Measurements from ENCODE around the gene ZBED5. TPM values are rescaled to one million over a fixed set of nuclear protein-coding genes. Genes with fewer than 3 reads are reported as not detected.
"Not testable (repeated sequence)": the region's sequence is repeated elsewhere in the genome, so short reads cannot be mapped to it uniquely, and the experiment has no call there.

The ZBED5 gene
- total RNA-seq, 1 donor from 2014 or later, result 33.5 TPM

- no peak for DNase-seq (ENCODE audit: low spot score)
- peaks cover 29% of the 10 kb centered on the region for H3K4me1 Mint-ChIP-seq (ENCODE audit: low read depth)
- TF ChIP-seq, protein P1, sequence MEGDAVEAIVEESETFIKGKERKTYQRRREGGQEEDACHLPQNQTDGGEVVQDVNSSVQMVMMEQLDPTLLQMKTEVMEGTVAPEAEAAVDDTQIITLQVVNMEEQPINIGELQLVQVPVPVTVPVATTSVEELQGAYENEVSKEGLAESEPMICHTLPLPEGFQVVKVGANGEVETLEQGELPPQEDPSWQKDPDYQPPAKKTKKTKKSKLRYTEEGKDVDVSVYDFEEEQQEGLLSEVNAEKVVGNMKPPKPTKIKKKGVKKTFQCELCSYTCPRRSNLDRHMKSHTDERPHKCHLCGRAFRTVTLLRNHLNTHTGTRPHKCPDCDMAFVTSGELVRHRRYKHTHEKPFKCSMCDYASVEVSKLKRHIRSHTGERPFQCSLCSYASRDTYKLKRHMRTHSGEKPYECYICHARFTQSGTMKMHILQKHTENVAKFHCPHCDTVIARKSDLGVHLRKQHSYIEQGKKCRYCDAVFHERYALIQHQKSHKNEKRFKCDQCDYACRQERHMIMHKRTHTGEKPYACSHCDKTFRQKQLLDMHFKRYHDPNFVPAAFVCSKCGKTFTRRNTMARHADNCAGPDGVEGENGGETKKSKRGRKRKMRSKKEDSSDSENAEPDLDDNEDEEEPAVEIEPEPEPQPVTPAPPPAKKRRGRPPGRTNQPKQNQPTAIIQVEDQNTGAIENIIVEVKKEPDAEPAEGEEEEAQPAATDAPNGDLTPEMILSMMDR (IDR thresholded peaks at IDR 0.05), result no peak
- no peak overlapping the region for H3K4me3 Mint-ChIP-seq (ENCODE audit: unreplicated experiment)
- H3K27me3 Mint-ChIP-seq (ENCODE audit: low read depth), result no peaks in the 10 kb centered on the region
- H3K27ac Mint-ChIP-seq (ENCODE audit: unreplicated experiment), result no peak overlapping the region
- peaks cover 19% of the 10 kb centered on the region for H3K9me3 Mint-ChIP-seq (ENCODE audit: low read depth)
- peaks cover 2% of the 10 kb centered on the region for H3K36me3 Mint-ChIP-seq (ENCODE audit: low read depth)
Measured at GRCh38 chr11:10887307-10887706, 29.5 kb upstream of the ZBED5 start.

DNA sequence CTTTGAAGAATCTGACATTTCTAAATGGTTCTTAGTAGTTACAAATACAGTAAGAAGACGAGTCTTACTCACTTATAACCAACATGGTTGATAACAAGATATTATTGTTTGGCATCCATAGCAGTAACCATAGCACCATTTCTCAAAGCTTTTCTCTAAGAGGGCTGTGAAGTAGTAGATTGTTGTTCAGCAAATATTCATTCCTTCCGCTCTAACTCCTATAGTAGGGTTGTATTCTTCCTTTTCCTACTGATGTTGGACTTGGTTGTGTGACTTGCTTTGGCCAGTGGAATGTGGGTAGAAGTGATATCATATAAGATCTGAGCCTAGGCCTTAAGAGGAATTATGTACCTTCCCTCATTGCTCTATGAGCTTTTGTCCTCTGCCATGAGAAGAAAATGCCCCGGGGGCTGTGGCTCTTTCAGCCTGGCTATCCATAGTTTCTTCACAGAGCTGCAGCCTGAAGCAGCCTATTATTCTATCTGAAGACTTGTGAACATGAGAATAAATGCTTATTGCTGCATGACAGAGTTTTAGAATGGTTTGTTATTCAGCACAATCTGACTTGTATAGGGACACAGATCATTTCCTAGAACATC, 28.9 kb upstream of the ZBED5 start:
- Mint-ChIP-seq H3K27ac (ENCODE audit: unreplicated experiment) (no peak overlapping the region), H3K9me3 (ENCODE audit: low read depth) (peaks cover 19% of the 10 kb centered on the region)
- no peak for DNase-seq (ENCODE audit: low spot score)

GRCh38 chr11:10885703-10886363, 28.0 kb upstream of the ZBED5 start:
- DNase-seq (ENCODE audit: low spot score), result no peak
- Mint-ChIP-seq H3K36me3 (ENCODE audit: low read depth) (peaks cover 2% of the 10 kb centered on the region), H3K27ac (ENCODE audit: unreplicated experiment) (peak overlapping the region; percentile 50), H3K27me3 (ENCODE audit: low read depth) (no peaks in the 10 kb centered on the region), H3K9me3 (ENCODE audit: low read depth) (peaks cover 19% of the 10 kb centered on the region), H3K4me3 (ENCODE audit: unreplicated experiment) (no peak overlapping the region), H3K4me1 (ENCODE audit: low read depth) (peaks cover 29% of the 10 kb centered on the region)
- TF ChIP-seq, protein P1 (IDR thresholded peaks at IDR 0.05), result no peak

More for the DNA sequence above, 28.9 kb upstream of the ZBED5 start:
- H3K36me3 Mint-ChIP-seq (ENCODE audit: low read depth), result peaks cover 2% of the 10 kb centered on the region
- TF ChIP-seq, protein P1 (IDR thresholded peaks at IDR 0.05), result no peak
- H3K27me3 Mint-ChIP-seq (ENCODE audit: low read depth), result no peaks in the 10 kb centered on the region
- H3K4me1 Mint-ChIP-seq (ENCODE audit: low read depth), result peaks cover 29% of the 10 kb centered on the region
- H3K4me3 Mint-ChIP-seq (ENCODE audit: unreplicated experiment), result no peak overlapping the region

GRCh38 chr11:10884292-10884691, 26.4 kb upstream of the ZBED5 start:
- not testable (repeated sequence) for H3K4me3 Mint-ChIP-seq (ENCODE audit: unreplicated experiment); H3K36me3 Mint-ChIP-seq (ENCODE audit: low read depth); DNase-seq (ENCODE audit: low spot score); H3K27ac Mint-ChIP-seq (ENCODE audit: unreplicated experiment); H3K27me3 Mint-ChIP-seq (ENCODE audit: low read depth); H3K9me3 Mint-ChIP-seq (ENCODE audit: low read depth)
- peaks cover 29% of the 10 kb centered on the region for H3K4me1 Mint-ChIP-seq (ENCODE audit: low read depth)

- TF ChIP-seq, protein P1 (IDR thresholded peaks at IDR 0.05), result no peak
- H3K4me3 Mint-ChIP-seq (ENCODE audit: unreplicated experiment), result no peak overlapping the region
- H3K27me3 Mint-ChIP-seq (ENCODE audit: low read depth), result no peaks in the 10 kb centered on the region
- no peak overlapping the region for H3K27ac Mint-ChIP-seq (ENCODE audit: unreplicated experiment)
- no peak for DNase-seq (ENCODE audit: low spot score)
- no peaks in the 10 kb centered on the region for H3K36me3 Mint-ChIP-seq (ENCODE audit: low read depth)
- H3K9me3 Mint-ChIP-seq (ENCODE audit: low read depth), result peaks cover 7% of the 10 kb centered on the region
- H3K4me1 Mint-ChIP-seq (ENCODE audit: low read depth), result peaks cover 31% of the 10 kb centered on the region
Measured at GRCh38 chr11:10881892-10882291, 24.0 kb upstream of the ZBED5 start.
